ENCODE results near the gene RAB12.
"Not testable (repeated sequence)": the region's sequence is repeated elsewhere in the genome, so short reads cannot be mapped to it uniquely, and the experiment has no call there.

- TF ChIP-seq, protein P1, sequence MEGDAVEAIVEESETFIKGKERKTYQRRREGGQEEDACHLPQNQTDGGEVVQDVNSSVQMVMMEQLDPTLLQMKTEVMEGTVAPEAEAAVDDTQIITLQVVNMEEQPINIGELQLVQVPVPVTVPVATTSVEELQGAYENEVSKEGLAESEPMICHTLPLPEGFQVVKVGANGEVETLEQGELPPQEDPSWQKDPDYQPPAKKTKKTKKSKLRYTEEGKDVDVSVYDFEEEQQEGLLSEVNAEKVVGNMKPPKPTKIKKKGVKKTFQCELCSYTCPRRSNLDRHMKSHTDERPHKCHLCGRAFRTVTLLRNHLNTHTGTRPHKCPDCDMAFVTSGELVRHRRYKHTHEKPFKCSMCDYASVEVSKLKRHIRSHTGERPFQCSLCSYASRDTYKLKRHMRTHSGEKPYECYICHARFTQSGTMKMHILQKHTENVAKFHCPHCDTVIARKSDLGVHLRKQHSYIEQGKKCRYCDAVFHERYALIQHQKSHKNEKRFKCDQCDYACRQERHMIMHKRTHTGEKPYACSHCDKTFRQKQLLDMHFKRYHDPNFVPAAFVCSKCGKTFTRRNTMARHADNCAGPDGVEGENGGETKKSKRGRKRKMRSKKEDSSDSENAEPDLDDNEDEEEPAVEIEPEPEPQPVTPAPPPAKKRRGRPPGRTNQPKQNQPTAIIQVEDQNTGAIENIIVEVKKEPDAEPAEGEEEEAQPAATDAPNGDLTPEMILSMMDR (IDR thresholded peaks at IDR 0.05 in 2 of 3, conservative IDR thresholded peaks at IDR 0.05 in 1 of 3; ENCODE audit: borderline replicate concordance in 1 of 3, insufficient read depth in 1 of 3, low read depth in 2 of 3, low read length in 2 of 3): peak in 1 of 3 experiments; percentile 17; a peak in 1 of 6 replicates
- TF ChIP-seq ZBTB33 (IDR thresholded peaks at IDR 0.05; ENCODE audit: extremely low read depth, insufficient replicate concordance, low read length); EZH2 (IDR thresholded peaks at IDR 0.05); SP1 (IDR thresholded peaks at IDR 0.05; ENCODE audit: low read depth); POLR2A (IDR thresholded peaks at IDR 0.05; ENCODE audit: borderline replicate concordance, extremely low read depth, insufficient read depth, insufficient read length); CEBPB (IDR thresholded peaks at IDR 0.05; ENCODE audit: low read depth); EZH2phosphoT487 (IDR thresholded peaks at IDR 0.05; ENCODE audit: borderline replicate concordance); REST (IDR thresholded peaks at IDR 0.05; ENCODE audit: low read depth); POLR2AphosphoS5 (IDR thresholded peaks at IDR 0.05; ENCODE audit: low read depth, low read length); EGR1 (IDR thresholded peaks at IDR 0.05; ENCODE audit: low read depth); ATF3 (IDR thresholded peaks at IDR 0.05): not testable (repeated sequence)
- TF ChIP-seq, protein P2, sequence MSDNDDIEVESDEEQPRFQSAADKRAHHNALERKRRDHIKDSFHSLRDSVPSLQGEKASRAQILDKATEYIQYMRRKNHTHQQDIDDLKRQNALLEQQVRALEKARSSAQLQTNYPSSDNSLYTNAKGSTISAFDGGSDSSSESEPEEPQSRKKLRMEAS (IDR thresholded peaks at IDR 0.05): not testable (repeated sequence)
Measured at GRCh38 chr18:8651478-8652261, 42.4 kb downstream of the RAB12 start.
